BE2C (cell line): ENCODE results near the gene NDUFS4.
"Not testable (repeated sequence)": the region's sequence is repeated elsewhere in the genome, so short reads cannot be mapped to it uniquely, and the experiment has no call there.

ENCODE experiments used
- DNase-seq: peaks from one replicate; pipeline ENCODE4 v3.0.0-alpha.2; 2020
- H3K27me3 ChIP-seq: fragments of 250-450 bp; sonication (Bioruptor Pico); 2 replicates; pipeline ENCODE4 v1.5.1; 2020; ENCODE audit warnings: mild to moderate bottlenecking
- H3K36me3 ChIP-seq: fragments of 250-450 bp; sonication (Bioruptor Pico); 2 replicates; pipeline ENCODE4 v1.5.1; 2020; ENCODE audit warnings: mild to moderate bottlenecking
- H3K4me1 ChIP-seq: fragments of 250-450 bp; sonication (Bioruptor Pico); 2 replicates; pipeline ENCODE4 v1.5.1; 2020
- H3K4me3 ChIP-seq: 2 replicates; pipeline ENCODE4 v1.5.1; 2011; ENCODE audit warnings: low read depth, low read length
- H3K9me3 ChIP-seq: fragments of 250-450 bp; sonication (Bioruptor Pico); 2 replicates; pipeline ENCODE4 v1.5.1; 2020
- CTCF ChIP-seq: IDR thresholded peaks from 2 replicates; pipeline ENCODE4 v1.5.1; 2012; ENCODE audit warnings: mild to moderate bottlenecking, low read depth, low read length

Gene NDUFS4

GRCh38 chr5:53541859-53542258 lies 18.6 kb upstream of the NDUFS4 start:
- no peak for TF ChIP-seq CTCF
- no peaks in the 10 kb centered on the region for H3K36me3 ChIP-seq
- no peak for DNase-seq
- H3K27me3 ChIP-seq, result no peaks in the 10 kb centered on the region; the same call in none of the 2 replicates
- H3K4me1 ChIP-seq, result no peaks in the 10 kb centered on the region
- no peak overlapping the region for H3K4me3 ChIP-seq
- H3K9me3 ChIP-seq, result no peaks in the 10 kb centered on the region

GRCh38 chr5:53542926-53543325 lies 17.5 kb upstream of the NDUFS4 start:
- H3K27me3 ChIP-seq, result no peaks in the 10 kb centered on the region; the same call in 1 of the 2 replicates
- H3K36me3 ChIP-seq, result no peaks in the 10 kb centered on the region
- TF ChIP-seq CTCF, result no peak
- H3K9me3 ChIP-seq, result no peaks in the 10 kb centered on the region
- no peak overlapping the region for H3K4me3 ChIP-seq
- no peak for DNase-seq
- no peaks in the 10 kb centered on the region for H3K4me1 ChIP-seq

- Histone ChIP-seq H3K36me3 (no peaks in the 10 kb centered on the region), H3K27me3 (no peaks in the 10 kb centered on the region; the same call in 1 of the 2 replicates), H3K4me1 (no peaks in the 10 kb centered on the region), H3K9me3 (no peaks in the 10 kb centered on the region), H3K4me3 (no peak overlapping the region)
- DNase-seq, result no peak
- no peak for TF ChIP-seq CTCF
Measured at GRCh38 chr5:53543401-53543800, 17.0 kb upstream of the NDUFS4 start.

- no peak for TF ChIP-seq CTCF
Measured at GRCh38 chr5:53545744-53546143, 14.7 kb upstream of the NDUFS4 start.

GRCh38 chr5:53547226-53547625 lies 13.2 kb upstream of the NDUFS4 start:
- Histone ChIP-seq H3K4me3 (no peak overlapping the region), H3K36me3 (no peaks in the 10 kb centered on the region), H3K9me3 (no peaks in the 10 kb centered on the region), H3K27me3 (no peaks in the 10 kb centered on the region), H3K4me1 (no peaks in the 10 kb centered on the region)
- no peak for TF ChIP-seq CTCF
- no peak for DNase-seq

More at GRCh38 chr5:53545744-53546143, 14.7 kb upstream of the NDUFS4 start:
- Histone ChIP-seq H3K4me1 (no peaks in the 10 kb centered on the region), H3K4me3 (no peak overlapping the region), H3K27me3 (no peaks in the 10 kb centered on the region), H3K36me3 (no peaks in the 10 kb centered on the region), H3K9me3 (no peaks in the 10 kb centered on the region)
- no peak for DNase-seq

GRCh38 chr5:53548501-53548900 lies 11.9 kb upstream of the NDUFS4 start:
- H3K27me3 ChIP-seq, H3K36me3 ChIP-seq, H3K9me3 ChIP-seq, H3K4me3 ChIP-seq, H3K4me1 ChIP-seq, DNase-seq: not testable (repeated sequence)

- DNase-seq, result no peak
- no peak overlapping the region for H3K4me3 ChIP-seq
- no peak for TF ChIP-seq CTCF
- no peaks in the 10 kb centered on the region for H3K36me3 ChIP-seq
- no peaks in the 10 kb centered on the region for H3K4me1 ChIP-seq
- H3K9me3 ChIP-seq, result no peaks in the 10 kb centered on the region
- no peaks in the 10 kb centered on the region; the same call in 1 of the 2 replicates for H3K27me3 ChIP-seq
Measured at GRCh38 chr5:53549792-53550191, 10.6 kb upstream of the NDUFS4 start.
